GM18502 (cell line): Measurements from ENCODE around the gene VPS52.

Experiments used
- ATAC-seq: cut with Tn5 transposase; IDR thresholded peaks from one replicate; pipeline ENCODE4 v1.9.1; 2021; ENCODE audit warnings: mild to moderate bottlenecking; ENCODE audit not compliant: unreplicated experiment, poor library complexity

VPS52 gene

GRCh38 chr6:33271468-33272274 lies at the start of gene VPS52, which contains the start of gene RPS18:
Gene VPS52 (minus strand): TSS chr6:33271876. CDS start chr6:33271675, 201 bp downstream.
Gene RPS18 (plus strand): TSS chr6:33272075. CDS start chr6:33272120, 45 bp downstream.
- ATAC-seq = peak; percentile 77

- no peak for ATAC-seq
Observed at GRCh38 chr6:33321227-33321626, 49.6 kb upstream of the VPS52 start.

GRCh38 chr6:33320315-33321181 lies 48.9 kb upstream of the VPS52 start:
- no peak for ATAC-seq

GRCh38 chr6:33319939-33320314 lies 48.3 kb upstream of the VPS52 start:
- no peak for ATAC-seq

GRCh38 chr6:33318426-33319073 lies 46.9 kb upstream of the VPS52 start:
- ATAC-seq = no peak

- ATAC-seq = peak; percentile 56
Observed at GRCh38 chr6:33317669-33318425, 46.2 kb upstream of the VPS52 start, which contains the start of gene ZBTB22. Gene ZBTB22 (minus strand): TSS chr6:33317744. CDS start chr6:33316916, 828 bp downstream.

- ATAC-seq = no peak
Observed at GRCh38 chr6:33317419-33317668, 45.7 kb upstream of the VPS52 start.

GRCh38 chr6:33316603-33317418 lies 45.1 kb upstream of the VPS52 start:
- ATAC-seq = no peak

- ATAC-seq = no peak
Observed at GRCh38 chr6:33315793-33316602, 44.3 kb upstream of the VPS52 start.

- no peak for ATAC-seq
Observed at GRCh38 chr6:33314943-33315792, 43.5 kb upstream of the VPS52 start.

- ATAC-seq = no peak
Observed at GRCh38 chr6:33314515-33314942, 42.9 kb upstream of the VPS52 start.

GRCh38 chr6:33313709-33314514 lies 42.2 kb upstream of the VPS52 start, which contains the start of gene TAPBP:
Gene TAPBP (minus strand): TSS chr6:33314078. CDS start chr6:33314041, 37 bp downstream.
- ATAC-seq = peak; percentile 38

- ATAC-seq = no peak
Observed at GRCh38 chr6:33313105-33313708, 41.5 kb upstream of the VPS52 start.

- ATAC-seq = peak; percentile 29
Observed at GRCh38 chr6:33312361-33313104, 40.9 kb upstream of the VPS52 start.

GRCh38 chr6:33306356-33306755 lies 34.7 kb upstream of the VPS52 start:
- ATAC-seq = no peak

- ATAC-seq = no peak
Observed at GRCh38 chr6:33305052-33305451, 33.4 kb upstream of the VPS52 start.
